Bronchial epithelial cell (primary cell): ENCODE measurements around the gene MYO9A. TPM values are rescaled to one million over a fixed set of nuclear protein-coding genes. Genes with fewer than 3 reads are reported as not detected.

Source experiments
- DNase-seq: peaks from one replicate; pipeline ENCODE4 v3.0.0-alpha.2; 2010; ENCODE audit warnings: low read depth
- FAIRE-seq: peaks from 2 replicates; lab custom pipeline; 2011; peaks lifted over from hg19 to GRCh38; lab: Jason Lieb, UNC
- H3K27me3 ChIP-seq: 2 replicates; pipeline ENCODE4 v1.5.1; 2011; ENCODE audit warnings: low read length; ENCODE audit not compliant: control insufficient read depth, insufficient read depth
- H3K36me3 ChIP-seq: 2 replicates; pipeline ENCODE4 v1.5.1; 2011; ENCODE audit warnings: low read length; ENCODE audit not compliant: control insufficient read depth, insufficient read depth
- H3K4me3 ChIP-seq: 2 replicates; pipeline ENCODE4 v1.5.1; 2011; ENCODE audit warnings: mild to moderate bottlenecking, low read depth, low read length, control low read depth
- CTCF ChIP-seq: IDR thresholded peaks from 2 replicates; pipeline ENCODE4 v1.5.1; 2011; ENCODE audit warnings: mild to moderate bottlenecking, moderate library complexity, low read length, control low read depth, inconsistent platforms; ENCODE audit not compliant: insufficient read depth, severe bottlenecking
- total RNA-seq: library from RNA; depleted of rRNA; stranded (reverse); fragments of >200 nt; gene quantifications from 2 replicates; pipeline ENCODE4 v1.2.1, GENCODE V29; 2014

Gene MYO9A
- total RNA-seq, 1 donor from 2014 or later, result 29.7 TPM

GRCh38 chr15:71807691-71808091 lies 310.3 kb downstream of the MYO9A start:
- no peaks in the 10 kb centered on the region for H3K27me3 ChIP-seq
- no peak for FAIRE-seq

GRCh38 chr15:71807125-71807629 lies 310.8 kb downstream of the MYO9A start:
- Histone ChIP-seq H3K4me3 (no peak overlapping the region), H3K27me3 (no peaks in the 10 kb centered on the region), H3K36me3 (no peaks in the 10 kb centered on the region)
- no peak for TF ChIP-seq CTCF
- DNase-seq, result no peak
- FAIRE-seq, result no peak

More at GRCh38 chr15:71807691-71808091, 310.3 kb downstream of the MYO9A start:
- Histone ChIP-seq H3K4me3 (no peak overlapping the region), H3K36me3 (no peaks in the 10 kb centered on the region)
- no peak for DNase-seq
- no peak for TF ChIP-seq CTCF

- H3K4me3 ChIP-seq, result no peak overlapping the region
- TF ChIP-seq CTCF, result no peak
- H3K36me3 ChIP-seq, result no peaks in the 10 kb centered on the region
- DNase-seq, result peak; percentile 41
- FAIRE-seq, result no peak
- no peaks in the 10 kb centered on the region for H3K27me3 ChIP-seq
Observed at GRCh38 chr15:71806452-71806931, 311.5 kb downstream of the MYO9A start.

- no peak for TF ChIP-seq CTCF
- no peak for FAIRE-seq
- Histone ChIP-seq H3K36me3 (no peaks in the 10 kb centered on the region), H3K4me3 (no peak overlapping the region), H3K27me3 (no peaks in the 10 kb centered on the region)
- DNase-seq, result no peak
Observed at GRCh38 chr15:71804695-71805470, 313.1 kb downstream of the MYO9A start.

- Histone ChIP-seq H3K4me3 (no peak overlapping the region), H3K27me3 (no peaks in the 10 kb centered on the region), H3K36me3 (no peaks in the 10 kb centered on the region)
- FAIRE-seq (no peak), DNase-seq (no peak)
- TF ChIP-seq CTCF, result no peak
Observed at GRCh38 chr15:71804226-71804625, 313.7 kb downstream of the MYO9A start.
